ENCODE data around the gene LAMC2. TPM values are rescaled to one million over a fixed set of nuclear protein-coding genes. Genes with fewer than 3 reads are reported as not detected.

Gene LAMC2
- total and polyA plus RNA-seq, 7 experiments from 2014 or later, result 0.51 TPM; not detected in 6

GRCh38 chr1:183289051-183289496 lies 103.0 kb downstream of the LAMC2 start:
- ATAC-seq (no peak), DNase-seq (no peak)
- CTCF ChIA-PET, result no interaction called here

DNA sequence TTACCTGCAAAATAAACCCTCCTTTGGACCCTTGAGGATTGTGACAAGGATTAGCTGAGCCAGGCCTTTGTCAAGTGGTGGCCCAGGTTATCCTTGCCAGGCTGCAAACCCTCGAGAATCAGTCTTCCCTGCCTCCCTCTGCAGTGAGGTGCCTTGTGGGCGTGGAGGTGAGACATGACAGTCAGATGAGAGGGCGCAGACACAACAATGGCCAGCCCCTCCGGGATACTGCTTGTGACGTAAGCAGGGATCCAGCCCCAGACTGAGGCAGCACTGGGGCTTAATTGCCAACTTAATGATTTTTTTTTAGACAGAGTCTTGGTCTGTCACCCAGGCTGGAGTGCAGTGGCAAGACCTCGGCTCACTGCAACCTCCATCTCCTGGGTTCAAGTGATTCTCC lies 104.6 kb downstream of the LAMC2 start:
- Mint-ChIP-seq H3K4me3 (no peak overlapping the region), H3K27ac (no peak overlapping the region), H3K27me3 (no peaks in the 10 kb centered on the region), H3K36me3 (no peaks in the 10 kb centered on the region), H3K4me1 (no peaks in the 10 kb centered on the region), H3K9me3 (peaks cover 0 to 2% (median 0%) of the 10 kb centered on the region in 11 donors)
- ChIA-PET CTCF (no interaction called here), POLR2A (no interaction called here)
- ATAC-seq (no peak), DNase-seq (no peak)
- H3K27me3 ChIP-seq (ENCODE audit: control insufficient read depth in 2 of 2, insufficient read depth in 2 of 2, low read length in 2 of 2), result no peaks in the 10 kb centered on the region
- H3K4me3 ChIP-seq (ENCODE audit: low read length), result no peak overlapping the region
- no peaks in the 10 kb centered on the region for H3K4me1 ChIP-seq (ENCODE audit: control insufficient read depth in 2 of 2, insufficient read depth in 2 of 2, low read length in 2 of 2)
- intact Hi-C loops (cut with micrococcal nuclease), result no loop called here
- no peaks in the 10 kb centered on the region for H3K9me3 ChIP-seq (ENCODE audit: control insufficient read depth in 2 of 3, low read length in 3 of 3)
- no peak overlapping the region for H3K27ac ChIP-seq (ENCODE audit: low read depth, low read length)
- H3K36me3 ChIP-seq (ENCODE audit: control insufficient read depth in 2 of 3, insufficient read depth in 3 of 3, low read length in 3 of 3), result no peaks in the 10 kb centered on the region

More at GRCh38 chr1:183289051-183289496, 103.0 kb downstream of the LAMC2 start:
- H3K9me3 Mint-ChIP-seq, result peaks cover 0 to 2% (median 0%) of the 10 kb centered on the region in 11 donors
- H3K4me3 Mint-ChIP-seq, result no peak overlapping the region
- no peaks in the 10 kb centered on the region for H3K27me3 ChIP-seq (ENCODE audit: control insufficient read depth in 2 of 2, insufficient read depth in 2 of 2, low read length in 2 of 2)
- H3K4me1 ChIP-seq (ENCODE audit: control insufficient read depth in 2 of 2, insufficient read depth in 2 of 2, low read length in 2 of 2), result no peaks in the 10 kb centered on the region
- no peaks in the 10 kb centered on the region for H3K36me3 ChIP-seq (ENCODE audit: control insufficient read depth in 2 of 3, insufficient read depth in 3 of 3, low read length in 3 of 3)
- intact Hi-C loops (cut with micrococcal nuclease), result no loop called here
- no peaks in the 10 kb centered on the region for H3K9me3 ChIP-seq (ENCODE audit: control insufficient read depth in 2 of 3, low read length in 3 of 3)
- no peak overlapping the region for H3K27ac ChIP-seq (ENCODE audit: low read depth, low read length)
- no peak overlapping the region for H3K4me3 ChIP-seq (ENCODE audit: low read length)
- no peaks in the 10 kb centered on the region for H3K4me1 Mint-ChIP-seq
- POLR2A ChIA-PET, result no interaction called here
- peaks cover 0 to 7% (median 4%) of the 10 kb centered on the region in 5 donors for H3K27me3 Mint-ChIP-seq
- no peaks in the 10 kb centered on the region for H3K36me3 Mint-ChIP-seq
- H3K27ac Mint-ChIP-seq, result no peak overlapping the region

- Mint-ChIP-seq H3K27ac (no peak overlapping the region), H3K4me3 (no peak overlapping the region), H3K9me3 (peaks cover 0 to 2% (median 0%) of the 10 kb centered on the region in 11 donors), H3K27me3 (no peaks in the 10 kb centered on the region), H3K4me1 (no peaks in the 10 kb centered on the region), H3K36me3 (no peaks in the 10 kb centered on the region)
- ChIA-PET POLR2A (no interaction called here), CTCF (no interaction called here)
- Histone ChIP-seq H3K4me3 (ENCODE audit: low read length) (no peak overlapping the region), H3K9me3 (ENCODE audit: control insufficient read depth in 2 of 3, low read length in 3 of 3) (no peaks in the 10 kb centered on the region), H3K4me1 (ENCODE audit: control insufficient read depth in 2 of 2, insufficient read depth in 2 of 2, low read length in 2 of 2) (no peaks in the 10 kb centered on the region), H3K27me3 (ENCODE audit: control insufficient read depth in 2 of 2, insufficient read depth in 2 of 2, low read length in 2 of 2) (no peaks in the 10 kb centered on the region), H3K27ac (ENCODE audit: low read depth, low read length) (no peak overlapping the region), H3K36me3 (ENCODE audit: control insufficient read depth in 2 of 3, insufficient read depth in 3 of 3, low read length in 3 of 3) (no peaks in the 10 kb centered on the region)
- DNase-seq, result no peak
- intact Hi-C loops (cut with micrococcal nuclease), result no loop called here
- no peak for ATAC-seq
Observed at GRCh38 chr1:183291216-183291762, 105.2 kb downstream of the LAMC2 start.

DNA sequence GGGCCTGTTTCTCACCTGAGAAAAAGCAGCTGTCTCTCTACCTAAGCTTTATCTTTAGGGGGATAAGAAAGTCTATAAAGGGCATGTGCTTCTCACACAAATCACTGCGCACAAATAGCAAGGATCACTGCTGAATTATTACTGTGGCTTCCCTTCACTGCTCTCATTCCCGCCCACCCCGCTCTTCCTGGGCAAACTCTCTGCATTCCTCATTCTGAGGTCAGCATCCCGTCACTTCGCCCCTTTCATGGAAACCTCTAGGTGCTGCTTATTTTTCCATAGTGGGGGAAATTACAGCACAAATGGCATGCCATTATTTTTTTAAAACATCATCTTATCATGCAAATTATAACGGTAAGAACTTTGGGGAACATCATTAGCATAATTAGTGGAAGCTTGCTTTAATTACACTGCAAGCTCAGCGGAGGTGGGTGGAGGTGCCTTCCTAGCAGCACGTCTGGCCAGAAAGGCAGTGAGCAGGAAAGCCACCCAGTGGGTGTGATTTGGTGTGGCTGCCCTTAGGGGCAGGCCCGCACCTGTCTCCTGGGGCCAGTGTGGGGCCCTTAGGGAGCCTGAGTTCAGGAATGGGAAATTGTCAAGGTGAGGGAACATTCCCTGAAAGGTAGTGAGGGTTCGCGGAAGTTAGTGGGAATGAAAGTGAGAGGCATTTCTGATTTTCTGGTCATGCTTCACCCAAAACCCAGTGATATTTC lies 105.9 kb downstream of the LAMC2 start:
- CTCF ChIA-PET, result no interaction called here

GRCh38 chr1:183293241-183293640 lies 107.2 kb downstream of the LAMC2 start:
- intact Hi-C loops (cut with micrococcal nuclease), result no loop called here
- H3K4me3 Mint-ChIP-seq, result no peak overlapping the region

More for the DNA sequence above, 105.9 kb downstream of the LAMC2 start:
- no peaks in the 10 kb centered on the region for H3K36me3 Mint-ChIP-seq
- Histone ChIP-seq H3K27ac (ENCODE audit: low read depth, low read length) (no peak overlapping the region), H3K36me3 (ENCODE audit: control insufficient read depth in 2 of 3, insufficient read depth in 3 of 3, low read length in 3 of 3) (no peaks in the 10 kb centered on the region), H3K4me3 (ENCODE audit: low read length) (no peak overlapping the region), H3K27me3 (ENCODE audit: control insufficient read depth in 2 of 2, insufficient read depth in 2 of 2, low read length in 2 of 2) (no peaks in the 10 kb centered on the region), H3K4me1 (ENCODE audit: control insufficient read depth in 2 of 2, insufficient read depth in 2 of 2, low read length in 2 of 2) (no peaks in the 10 kb centered on the region), H3K9me3 (ENCODE audit: control insufficient read depth in 2 of 3, low read length in 3 of 3) (no peaks in the 10 kb centered on the region)
- intact Hi-C loops (cut with micrococcal nuclease), result no loop called here
- no peak overlapping the region for H3K4me3 Mint-ChIP-seq
- DNase-seq, result no peak
- POLR2A ChIA-PET, result no interaction called here
- H3K27ac Mint-ChIP-seq, result no peak overlapping the region
- H3K4me1 Mint-ChIP-seq, result no peaks in the 10 kb centered on the region
- peaks cover 0 to 2% (median 0%) of the 10 kb centered on the region in 11 donors for H3K9me3 Mint-ChIP-seq
- peaks cover 0 to 3% (median 3%) of the 10 kb centered on the region in 5 donors for H3K27me3 Mint-ChIP-seq
- ATAC-seq, result no peak

DNA sequence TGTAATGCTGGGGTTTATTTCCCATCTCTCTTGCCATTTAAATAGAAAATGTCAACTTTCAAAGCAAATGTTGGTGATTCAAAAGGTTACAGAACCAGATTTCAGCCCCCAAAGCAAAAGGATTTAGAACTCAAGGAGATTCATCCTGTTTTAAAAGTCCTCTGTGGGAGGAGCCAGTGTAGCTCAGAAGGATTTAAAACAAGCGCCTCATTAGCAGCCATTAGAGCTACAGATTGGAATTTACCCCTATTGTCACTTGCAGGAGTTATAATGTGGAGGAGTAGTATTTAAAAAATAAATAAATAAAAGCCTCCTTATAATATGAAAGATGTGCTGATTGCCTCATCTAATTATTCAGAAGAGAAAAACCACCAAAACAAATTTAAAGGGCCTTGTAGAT lies 107.8 kb downstream of the LAMC2 start:
- Mint-ChIP-seq H3K4me3 (no peak overlapping the region), H3K9me3 (peaks cover 0 to 5% (median 0%) of the 10 kb centered on the region in 11 donors), H3K27me3 (peaks cover 0 to 6% (median 4%) of the 10 kb centered on the region in 5 donors), H3K4me1 (no peaks in the 10 kb centered on the region), H3K27ac (no peak overlapping the region), H3K36me3 (peaks cover 0 to 3% (median 0%) of the 10 kb centered on the region in 5 donors)
- intact Hi-C loops (cut with micrococcal nuclease), result no loop called here
- CTCF ChIA-PET, result no interaction called here
- no peak for DNase-seq
- POLR2A ChIA-PET, result no interaction called here
- Histone ChIP-seq H3K27me3 (ENCODE audit: control insufficient read depth in 2 of 2, insufficient read depth in 2 of 2, low read length in 2 of 2) (no peaks in the 10 kb centered on the region), H3K4me3 (ENCODE audit: low read length) (no peak overlapping the region), H3K9me3 (ENCODE audit: control insufficient read depth in 2 of 3, low read length in 3 of 3) (no peaks in the 10 kb centered on the region), H3K27ac (ENCODE audit: low read depth, low read length) (no peak overlapping the region), H3K36me3 (ENCODE audit: control insufficient read depth in 2 of 3, insufficient read depth in 3 of 3, low read length in 3 of 3) (no peaks in the 10 kb centered on the region), H3K4me1 (ENCODE audit: control insufficient read depth in 2 of 2, insufficient read depth in 2 of 2, low read length in 2 of 2) (no peaks in the 10 kb centered on the region)
- ATAC-seq, result no peak

More at GRCh38 chr1:183293241-183293640, 107.2 kb downstream of the LAMC2 start:
- H3K4me3 ChIP-seq (ENCODE audit: low read length), result no peak overlapping the region
- H3K27me3 ChIP-seq (ENCODE audit: control insufficient read depth in 2 of 2, insufficient read depth in 2 of 2, low read length in 2 of 2), result no peaks in the 10 kb centered on the region
- no peaks in the 10 kb centered on the region for H3K4me1 Mint-ChIP-seq
- no peak overlapping the region for H3K27ac ChIP-seq (ENCODE audit: low read depth, low read length)
- no peaks in the 10 kb centered on the region for H3K36me3 Mint-ChIP-seq
- H3K9me3 Mint-ChIP-seq, result peaks cover 0 to 2% (median 0%) of the 10 kb centered on the region in 11 donors
- no peak overlapping the region for H3K27ac Mint-ChIP-seq
- POLR2A ChIA-PET, result no interaction called here
- peaks cover 0 to 6% (median 4%) of the 10 kb centered on the region in 5 donors for H3K27me3 Mint-ChIP-seq
- no peaks in the 10 kb centered on the region for H3K9me3 ChIP-seq (ENCODE audit: control insufficient read depth in 2 of 3, low read length in 3 of 3)
- no peaks in the 10 kb centered on the region for H3K4me1 ChIP-seq (ENCODE audit: control insufficient read depth in 2 of 2, insufficient read depth in 2 of 2, low read length in 2 of 2)
- ATAC-seq, result no peak
- CTCF ChIA-PET, result no interaction called here
- no peaks in the 10 kb centered on the region for H3K36me3 ChIP-seq (ENCODE audit: control insufficient read depth in 2 of 3, insufficient read depth in 3 of 3, low read length in 3 of 3)
- DNase-seq, result no peak

Measured in naive thymus-derived CD4-positive, alpha-beta T cell (primary cell).